Karpas-422 (cell line): ENCODE results near the gene MYBPH. TPM values are rescaled to one million over a fixed set of nuclear protein-coding genes. Genes with fewer than 3 reads are reported as not detected.

Experiments used
- DNase-seq: peaks from one replicate; pipeline ENCODE4 v3.0.0-alpha.2; 2015
- H2AFZ ChIP-seq: fragments of 200-600 bp; sonication (generic); 2 replicates; pipeline ENCODE4 v1.6.1; 2014; ENCODE audit warnings: antibody characterized with exemption, low read length, mixed read lengths
- H3K27ac ChIP-seq: fragments of 200-600 bp; sonication (generic); 2 replicates; pipeline ENCODE4 v1.5.1; 2014; ENCODE audit warnings: mild to moderate bottlenecking, low read length, moderate library complexity
- H3K27me3 ChIP-seq: fragments of 200-600 bp; sonication (generic); 2 replicates; pipeline ENCODE4 v1.6.1; 2014; ENCODE audit warnings: low read length, mixed read lengths
- H3K36me3 ChIP-seq: fragments of 200-600 bp; sonication (generic); 2 replicates; pipeline ENCODE4 v1.6.1; 2014; ENCODE audit warnings: low read length, mixed read lengths; ENCODE audit not compliant: insufficient read depth
- H3K4me1 ChIP-seq: fragments of 200-600 bp; sonication (generic); 2 replicates; pipeline ENCODE4 v1.6.1; 2014; ENCODE audit warnings: mild to moderate bottlenecking, low read length, mixed read lengths
- H3K4me2 ChIP-seq: fragments of 200-600 bp; sonication (generic); 2 replicates; pipeline ENCODE4 v1.6.1; 2014; ENCODE audit warnings: low read length, low read depth, mild to moderate bottlenecking; ENCODE audit not compliant: poor library complexity, severe bottlenecking
- H3K4me3 ChIP-seq: fragments of 200-600 bp; sonication (generic); 2 replicates; pipeline ENCODE4 v1.5.1; 2014; ENCODE audit warnings: mild to moderate bottlenecking, antibody characterized with exemption, low read length, mixed read lengths
- H3K79me2 ChIP-seq: fragments of 200-600 bp; sonication (generic); 2 replicates; pipeline ENCODE4 v1.6.1; 2014; ENCODE audit warnings: mild to moderate bottlenecking, low read length, mixed read lengths
- H3K9ac ChIP-seq: fragments of 200-600 bp; sonication (generic); 2 replicates; pipeline ENCODE4 v1.6.0; 2014; ENCODE audit warnings: low read length
- H3K9me2 ChIP-seq: fragments of 200-600 bp; sonication (generic), shearing (Covaris generic); replicated peaks from 2 replicates; pipeline ENCODE4 v1.6.0; 2014; ENCODE audit warnings: mild to moderate bottlenecking, low read length, moderate library complexity; ENCODE audit not compliant: insufficient read depth
- H3K9me3 ChIP-seq: fragments of 300-700, 200-600 bp; sonication (generic); 2 replicates; pipeline ENCODE4 v1.6.1; 2014; ENCODE audit warnings: low read length, mixed read lengths
- H4K20me1 ChIP-seq: fragments of 200-600 bp; sonication (generic); 2 replicates; pipeline ENCODE4 v1.6.1; 2014; ENCODE audit warnings: mild to moderate bottlenecking, antibody characterized with exemption, low read length, low read depth; ENCODE audit not compliant: insufficient read depth
- total RNA-seq: library from RNA; depleted of rRNA; stranded (reverse); fragments of >200 nt; shearing (Covaris generic); gene quantifications from 2 replicates; pipeline ENCODE4 v1.2.3, GENCODE V29; 2014; ENCODE audit warnings: low replicate concordance

Gene MYBPH
- total RNA-seq, 1 experiment from 2014 or later, result 52.4 TPM

- Histone ChIP-seq H3K27me3 (no peaks in the 10 kb centered on the region), H3K4me2 (no peak overlapping the region), H4K20me1 (no peaks in the 10 kb centered on the region), H3K79me2 (no peaks in the 10 kb centered on the region), H3K9ac (no peak overlapping the region), H3K9me2 (no peaks in the 10 kb centered on the region), H3K4me1 (peaks cover 9% of the 10 kb centered on the region), H2AFZ (no peak overlapping the region), H3K27ac (no peak overlapping the region), H3K4me3 (no peak overlapping the region), H3K36me3 (no peaks in the 10 kb centered on the region), H3K9me3 (no peaks in the 10 kb centered on the region)
- DNase-seq, result no peak
Measured at GRCh38 chr1:203207751-203208150, 32.1 kb upstream of the MYBPH start.

GRCh38 chr1:203206129-203206687 lies 30.6 kb upstream of the MYBPH start:
- Histone ChIP-seq H3K9ac (no peak overlapping the region), H3K27ac (no peak overlapping the region), H3K9me3 (no peaks in the 10 kb centered on the region), H3K27me3 (no peaks in the 10 kb centered on the region), H2AFZ (no peak overlapping the region), H3K4me2 (no peak overlapping the region), H3K4me3 (no peak overlapping the region), H4K20me1 (no peaks in the 10 kb centered on the region), H3K4me1 (peaks cover 6% of the 10 kb centered on the region; the same call in 1 of the 2 replicates), H3K9me2 (no peaks in the 10 kb centered on the region), H3K36me3 (no peaks in the 10 kb centered on the region), H3K79me2 (no peaks in the 10 kb centered on the region)
- DNase-seq, result no peak

GRCh38 chr1:203204756-203205155 lies 29.1 kb upstream of the MYBPH start:
- no peaks in the 10 kb centered on the region for H3K36me3 ChIP-seq
- no peaks in the 10 kb centered on the region for H3K9me2 ChIP-seq
- no peak overlapping the region for H2AFZ ChIP-seq

GRCh38 chr1:203202431-203203245 lies 27.0 kb upstream of the MYBPH start:
- no peak for DNase-seq
- no peaks in the 10 kb centered on the region for H3K79me2 ChIP-seq
- H4K20me1 ChIP-seq, result no peaks in the 10 kb centered on the region
- no peak overlapping the region for H3K4me3 ChIP-seq
- peaks cover 12% of the 10 kb centered on the region for H3K4me1 ChIP-seq
- no peak overlapping the region for H3K9ac ChIP-seq
- H3K9me3 ChIP-seq, result no peaks in the 10 kb centered on the region
- no peak overlapping the region for H3K27ac ChIP-seq
- no peak overlapping the region for H3K4me2 ChIP-seq
- no peaks in the 10 kb centered on the region for H3K9me2 ChIP-seq
- H2AFZ ChIP-seq, result 0 out of 2 replicates have a peak overlapping the region, but pooled peaks have one; percentile 63
- H3K27me3 ChIP-seq, result no peaks in the 10 kb centered on the region
- no peaks in the 10 kb centered on the region for H3K36me3 ChIP-seq

More at GRCh38 chr1:203204756-203205155, 29.1 kb upstream of the MYBPH start:
- Histone ChIP-seq H3K27ac (no peak overlapping the region), H3K27me3 (no peaks in the 10 kb centered on the region), H3K9ac (no peak overlapping the region), H3K4me2 (no peak overlapping the region), H3K4me3 (no peak overlapping the region), H3K4me1 (peaks cover 15% of the 10 kb centered on the region), H3K79me2 (no peaks in the 10 kb centered on the region), H4K20me1 (no peaks in the 10 kb centered on the region), H3K9me3 (no peaks in the 10 kb centered on the region)
- DNase-seq, result no peak

GRCh38 chr1:203201516-203202205 lies 26.0 kb upstream of the MYBPH start:
- Histone ChIP-seq H3K27me3 (no peaks in the 10 kb centered on the region; the same call in 1 of the 2 replicates), H3K9ac (no peak overlapping the region), H2AFZ (no peak overlapping the region), H3K36me3 (no peaks in the 10 kb centered on the region), H3K9me3 (no peaks in the 10 kb centered on the region), H4K20me1 (no peaks in the 10 kb centered on the region), H3K4me1 (peaks cover 9% of the 10 kb centered on the region), H3K4me3 (no peak overlapping the region), H3K4me2 (no peak overlapping the region), H3K9me2 (no peaks in the 10 kb centered on the region), H3K79me2 (no peaks in the 10 kb centered on the region), H3K27ac (no peak overlapping the region)
- no peak for DNase-seq

GRCh38 chr1:203200916-203201315 lies 25.3 kb upstream of the MYBPH start:
- Histone ChIP-seq H3K9ac (no peak overlapping the region), H3K36me3 (no peaks in the 10 kb centered on the region), H3K79me2 (no peaks in the 10 kb centered on the region), H3K4me3 (no peak overlapping the region), H3K9me3 (no peaks in the 10 kb centered on the region), H3K4me1 (peaks cover 9% of the 10 kb centered on the region), H3K27me3 (no peaks in the 10 kb centered on the region; the same call in 1 of the 2 replicates), H3K4me2 (no peak overlapping the region), H3K9me2 (no peaks in the 10 kb centered on the region), H2AFZ (no peak overlapping the region), H4K20me1 (no peaks in the 10 kb centered on the region), H3K27ac (no peak overlapping the region)
- DNase-seq, result no peak

GRCh38 chr1:203199816-203200571 lies 24.4 kb upstream of the MYBPH start:
- Histone ChIP-seq H3K79me2 (no peaks in the 10 kb centered on the region), H3K9ac (no peak overlapping the region), H3K9me2 (no peaks in the 10 kb centered on the region), H3K9me3 (no peaks in the 10 kb centered on the region), H3K4me3 (no peak overlapping the region), H3K27me3 (no peaks in the 10 kb centered on the region; the same call in 1 of the 2 replicates), H3K36me3 (no peaks in the 10 kb centered on the region), H3K4me2 (no peak overlapping the region), H3K27ac (no peak overlapping the region), H2AFZ (no peak overlapping the region), H3K4me1 (peaks cover 9% of the 10 kb centered on the region), H4K20me1 (no peaks in the 10 kb centered on the region)
- no peak for DNase-seq

- no peak for DNase-seq
- Histone ChIP-seq H4K20me1 (no peaks in the 10 kb centered on the region), H3K4me3 (no peak overlapping the region), H3K4me2 (no peak overlapping the region), H3K4me1 (peaks cover 9% of the 10 kb centered on the region), H3K9me3 (no peaks in the 10 kb centered on the region), H3K9ac (no peak overlapping the region), H3K79me2 (no peaks in the 10 kb centered on the region), H3K27ac (no peak overlapping the region), H2AFZ (no peak overlapping the region), H3K9me2 (no peaks in the 10 kb centered on the region), H3K36me3 (no peaks in the 10 kb centered on the region), H3K27me3 (no peaks in the 10 kb centered on the region; the same call in 1 of the 2 replicates)
Measured at GRCh38 chr1:203199481-203199815, 23.8 kb upstream of the MYBPH start.
